Bone marrow (tissue), 2 donors: ENCODE data around the gene TTLL11.

Experiments used
- DNase-seq, 2 donors: peaks; one replicate each; lab custom pipeline; 2025; lab: John Stamatoyannopoulos, UW

Gene TTLL11

GRCh38 chr9:121852651-121853616 lies 240.2 kb downstream of the TTLL11 start:
- DNase-seq, result no peak

GRCh38 chr9:121852241-121852640 lies 240.9 kb downstream of the TTLL11 start:
- no peak for DNase-seq

DNA sequence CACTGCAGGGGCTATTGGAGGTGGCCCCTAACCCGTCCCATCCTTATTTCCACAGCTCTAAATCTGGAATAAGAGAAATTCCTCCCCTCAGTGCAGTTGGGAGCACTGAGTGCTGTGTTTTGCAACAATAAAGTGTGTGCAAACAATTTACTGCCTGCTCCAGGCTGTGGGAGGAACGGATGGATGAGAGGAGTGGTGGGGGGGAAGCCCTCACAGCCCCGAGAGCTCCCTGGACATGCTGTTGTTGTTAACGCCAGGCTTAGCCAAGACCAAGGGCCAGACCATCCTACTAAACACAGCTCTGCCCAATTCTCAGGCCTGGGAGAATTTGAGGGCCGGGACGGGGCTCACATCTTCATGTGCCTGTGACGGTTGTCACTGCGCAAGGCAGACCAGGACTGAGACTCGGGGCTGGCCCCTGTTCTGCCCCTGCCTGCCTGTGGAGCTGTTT lies 241.4 kb downstream of the TTLL11 start:
- no peak for DNase-seq

GRCh38 chr9:121850366-121850765 lies 242.7 kb downstream of the TTLL11 start:
- DNase-seq, result no peak

DNA sequence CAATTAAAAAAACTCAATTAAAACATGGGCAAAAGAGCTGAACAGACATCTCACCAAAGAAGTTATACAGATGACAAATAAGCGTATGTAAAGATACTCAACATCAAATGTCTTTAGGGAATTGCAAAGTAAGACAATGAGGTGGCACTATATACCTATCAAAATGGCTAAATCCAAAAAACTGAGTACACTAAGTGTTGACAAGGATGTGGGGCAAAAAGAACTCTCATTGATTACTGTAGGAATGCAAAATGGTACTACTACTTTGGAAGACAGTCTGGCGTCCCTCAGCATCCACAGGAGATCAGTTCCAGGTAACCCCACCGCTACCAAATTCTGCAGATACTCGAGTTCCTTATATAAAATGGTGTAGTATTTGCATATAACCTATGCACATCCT lies 243.6 kb downstream of the TTLL11 start:
- DNase-seq, result no peak

DNA sequence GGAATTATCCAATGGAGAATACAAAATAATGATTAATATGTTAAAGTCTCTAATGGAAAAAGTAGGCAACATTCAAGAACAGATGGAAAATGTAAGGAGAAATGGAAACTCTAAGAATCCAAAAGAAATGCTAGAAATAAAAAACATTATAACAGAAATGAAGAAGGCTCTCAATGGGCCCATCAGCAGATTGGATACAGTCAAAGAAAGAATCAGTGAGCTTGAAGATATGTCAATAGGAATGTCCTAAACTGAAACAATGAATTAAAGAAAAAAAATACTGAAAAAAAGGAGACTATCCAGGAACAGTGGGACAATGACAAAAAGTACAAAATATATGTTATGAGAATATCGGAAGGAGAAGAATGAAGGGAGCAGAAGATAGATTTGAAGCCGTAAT lies 248.5 kb downstream of the TTLL11 start:
- no peak for DNase-seq

DNA sequence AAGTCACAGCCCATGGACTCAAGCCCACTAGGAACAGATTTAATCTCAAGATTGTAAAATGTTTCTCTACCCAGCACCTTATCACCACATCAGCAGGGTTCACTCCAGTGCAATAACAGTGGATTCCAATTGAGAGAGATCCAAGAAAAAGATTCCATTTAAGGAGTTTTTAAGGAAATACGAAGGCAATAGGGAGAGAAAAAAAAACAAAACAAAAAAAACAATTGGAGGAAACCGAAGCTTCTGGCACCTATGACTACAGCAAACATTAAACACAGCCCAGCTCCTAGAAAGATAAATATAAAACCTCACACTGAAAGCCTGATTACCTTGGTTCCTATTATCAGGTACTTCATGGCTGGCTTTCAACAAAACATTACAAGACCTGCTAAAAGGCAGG lies 249.0 kb downstream of the TTLL11 start:
- DNase-seq, result no peak

DNA sequence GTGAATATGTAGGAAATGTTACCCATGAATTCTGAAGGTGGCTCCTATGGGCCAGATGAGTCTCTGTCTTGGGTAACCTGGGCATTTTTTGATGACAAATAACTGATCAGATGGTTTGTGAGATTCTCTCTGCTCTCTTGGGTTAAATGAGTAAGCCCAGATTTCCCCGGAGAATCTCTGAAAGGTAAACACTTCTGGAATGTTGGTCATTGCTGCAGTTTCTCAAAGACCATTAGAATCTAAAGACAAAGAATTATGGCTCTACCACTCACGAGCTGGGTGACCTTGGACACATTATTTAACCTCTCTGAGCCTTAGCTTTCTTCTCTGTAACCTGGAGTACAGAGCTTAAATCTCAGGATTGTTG lies 250.5 kb downstream of the TTLL11 start:
- DNase-seq, result no peak

DNA sequence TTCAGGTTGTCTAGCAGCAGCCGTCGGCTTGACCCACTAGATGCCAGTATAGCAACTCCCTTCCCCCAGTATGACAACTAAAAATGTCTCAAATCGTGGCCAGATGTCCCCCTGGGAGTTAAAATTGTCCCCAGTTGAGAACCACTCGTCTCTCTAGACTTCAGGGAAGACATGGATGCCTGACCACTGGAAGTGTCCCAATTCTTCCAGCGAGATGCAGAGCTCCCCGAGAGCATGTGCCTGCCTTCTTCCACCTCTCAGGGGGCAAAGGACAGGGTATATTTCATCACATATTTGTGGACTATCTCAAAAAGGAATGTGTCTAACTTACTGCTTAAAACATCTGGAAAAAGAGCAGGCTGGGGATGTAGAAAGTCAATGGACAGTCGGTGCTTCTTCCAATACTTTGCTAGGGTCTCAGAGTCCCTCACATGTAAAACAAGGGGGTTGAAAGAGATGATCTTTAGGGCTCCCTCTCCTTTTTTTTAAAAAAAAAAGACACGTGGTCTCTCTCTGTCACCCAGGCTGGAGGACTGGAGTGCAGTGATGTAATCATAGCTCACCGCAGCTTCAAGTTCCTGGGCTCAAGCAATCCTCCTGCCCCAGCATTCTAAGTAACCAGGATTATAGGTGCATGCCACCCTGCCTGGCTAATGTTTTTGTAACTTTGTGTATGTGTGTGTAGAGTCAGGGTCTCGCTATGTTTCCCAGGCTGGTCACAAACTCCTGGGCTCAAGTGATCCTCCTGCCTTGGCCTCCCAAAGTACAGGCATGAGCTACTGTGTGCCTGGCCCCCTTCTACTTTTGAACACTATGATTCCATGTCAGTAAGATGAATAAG lies 251.1 kb downstream of the TTLL11 start:
- DNase-seq, result no peak

DNA sequence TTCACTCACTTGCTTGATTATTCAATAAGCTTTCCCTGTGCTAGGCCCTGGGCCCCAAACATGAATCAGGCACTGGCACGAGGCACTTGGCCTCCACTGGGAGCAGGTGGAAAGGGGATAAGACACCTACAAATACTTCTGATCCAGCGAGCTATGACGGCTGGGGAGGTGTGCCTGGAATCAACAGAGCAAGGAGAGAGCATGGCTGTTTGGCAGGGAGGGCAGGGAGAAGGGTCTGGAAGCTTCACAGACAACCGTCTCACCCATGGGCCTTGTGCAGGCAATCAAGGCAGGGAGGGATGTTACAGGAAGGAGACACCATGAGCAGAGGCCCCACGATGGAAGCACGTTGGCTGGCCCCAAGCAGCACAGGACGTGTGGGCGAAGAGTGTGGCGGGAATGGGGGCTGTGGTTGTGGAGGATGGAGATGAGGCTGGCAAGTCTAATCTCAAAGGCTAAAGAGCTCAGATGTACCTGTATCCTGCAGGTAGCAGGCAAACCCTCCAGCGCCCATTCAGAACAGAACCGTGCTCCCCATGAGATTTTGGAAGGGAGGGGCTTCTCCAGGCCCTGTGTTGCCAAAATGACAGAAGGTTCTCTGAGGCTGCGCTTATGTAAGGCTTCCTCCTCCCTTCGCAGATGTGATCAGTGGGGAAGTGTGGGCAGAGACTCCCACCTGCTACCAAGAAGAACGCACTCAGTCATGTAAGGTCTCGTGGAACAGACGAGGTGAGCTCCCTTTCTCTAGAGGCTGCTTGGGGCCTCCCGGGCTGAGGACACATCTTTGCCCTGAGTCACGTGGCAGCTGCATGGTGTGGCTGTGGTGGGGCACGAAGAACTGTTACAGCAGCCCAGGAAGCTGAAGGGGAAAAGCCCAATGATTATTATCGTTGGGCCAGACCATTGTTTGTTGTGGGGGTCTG lies 252.0 kb downstream of the TTLL11 start:
- DNase-seq, result no peak

GRCh38 chr9:121839726-121840500 lies 253.2 kb downstream of the TTLL11 start:
- DNase-seq, result no peak

GRCh38 chr9:121838746-121839669 lies 254.1 kb downstream of the TTLL11 start:
- DNase-seq, result no peak

GRCh38 chr9:121837113-121837961 lies 255.8 kb downstream of the TTLL11 start:
- no peak for DNase-seq

DNA sequence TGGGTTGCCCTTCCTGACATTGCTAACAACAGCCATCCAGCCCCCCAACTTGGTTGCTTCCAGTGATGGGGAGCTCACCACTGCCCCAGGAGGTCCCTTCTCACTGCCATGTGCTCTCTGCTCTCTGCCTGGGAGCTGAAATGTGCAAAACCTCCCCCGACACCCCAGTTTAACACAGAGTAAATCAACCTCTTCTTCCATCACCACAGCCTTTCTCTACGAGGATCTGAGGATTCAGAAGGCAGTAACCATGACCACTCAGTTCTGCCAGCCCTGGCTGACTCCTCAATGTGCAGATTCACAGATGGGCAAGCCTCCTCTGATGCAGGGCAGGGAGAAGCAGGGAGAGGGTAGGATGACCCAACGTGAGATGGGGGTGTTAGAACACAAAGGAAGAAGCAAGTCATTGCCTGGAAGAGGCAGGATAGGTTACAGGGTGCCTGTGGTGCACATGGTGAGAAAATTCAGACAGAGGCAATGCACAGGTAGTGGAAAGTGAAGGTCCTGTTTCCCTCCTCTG lies 256.7 kb downstream of the TTLL11 start:
- no peak for DNase-seq

DNA sequence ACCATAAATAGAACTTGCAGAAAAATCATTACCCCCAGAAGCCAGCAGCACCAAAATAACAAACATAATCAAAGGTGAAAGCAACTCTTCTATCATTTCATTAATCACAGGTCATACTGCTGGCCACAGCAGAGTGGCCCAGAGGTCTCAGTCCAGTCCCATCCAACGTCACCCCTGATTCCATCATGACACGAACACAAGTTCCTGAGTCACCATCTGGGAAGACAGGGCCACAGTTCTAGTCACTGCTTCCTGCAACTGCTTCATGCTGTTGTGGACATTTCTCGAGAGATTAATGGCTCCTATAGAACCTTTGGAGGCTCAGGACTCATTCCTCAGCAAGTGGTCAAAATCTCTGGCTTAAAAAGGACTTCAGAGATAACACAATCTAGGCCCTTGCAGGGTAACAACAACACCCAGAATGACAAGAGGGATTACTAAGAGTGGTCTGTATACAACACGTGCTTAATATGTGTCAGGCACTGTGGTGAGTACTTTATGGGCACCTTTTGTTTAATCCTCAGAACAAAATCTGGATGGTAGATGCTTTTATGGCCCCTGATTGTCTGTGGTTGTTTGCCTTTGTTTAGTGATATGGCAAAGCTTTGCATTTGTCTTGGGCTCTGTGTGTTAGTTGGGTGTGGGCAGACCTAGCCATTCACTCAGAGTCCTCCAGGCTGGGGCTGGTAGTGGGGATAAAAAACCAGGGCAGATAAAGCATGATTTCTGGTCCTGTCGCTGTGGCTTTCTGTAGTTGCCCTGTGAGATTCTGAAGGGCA lies 257.3 kb downstream of the TTLL11 start:
- no peak for DNase-seq

DNA sequence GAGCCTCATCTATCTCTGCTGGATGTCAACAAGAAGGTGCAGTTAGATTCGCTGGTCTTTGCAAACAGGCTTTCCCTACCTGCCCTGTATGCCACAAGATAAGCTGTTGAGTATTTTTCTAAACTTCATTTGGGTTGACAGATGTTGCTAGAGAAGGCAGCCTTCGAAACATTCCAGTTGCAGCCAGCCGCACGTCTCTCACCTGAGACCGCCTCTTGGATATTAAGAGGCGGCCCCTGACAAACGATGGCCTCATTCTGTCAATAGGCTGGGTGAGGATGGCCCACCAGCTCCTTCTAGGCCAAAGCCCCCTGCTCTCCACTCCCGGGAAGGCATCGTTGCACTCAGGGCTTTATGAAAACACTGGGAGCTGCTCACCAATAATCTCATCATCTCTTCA lies 260.0 kb downstream of the TTLL11 start:
- DNase-seq, result no peak

GRCh38 chr9:121831869-121832268 lies 261.2 kb downstream of the TTLL11 start:
- DNase-seq, result no peak
